ENCODE data around the gene IRF2BP1.
A peak's percentile ranks its signal among the peaks of the same experiment; 100 is the strongest.
"Not testable (repeated sequence)": the region's sequence is repeated elsewhere in the genome, so short reads cannot be mapped to it uniquely, and the experiment has no call there.

IRF2BP1 gene

DNA sequence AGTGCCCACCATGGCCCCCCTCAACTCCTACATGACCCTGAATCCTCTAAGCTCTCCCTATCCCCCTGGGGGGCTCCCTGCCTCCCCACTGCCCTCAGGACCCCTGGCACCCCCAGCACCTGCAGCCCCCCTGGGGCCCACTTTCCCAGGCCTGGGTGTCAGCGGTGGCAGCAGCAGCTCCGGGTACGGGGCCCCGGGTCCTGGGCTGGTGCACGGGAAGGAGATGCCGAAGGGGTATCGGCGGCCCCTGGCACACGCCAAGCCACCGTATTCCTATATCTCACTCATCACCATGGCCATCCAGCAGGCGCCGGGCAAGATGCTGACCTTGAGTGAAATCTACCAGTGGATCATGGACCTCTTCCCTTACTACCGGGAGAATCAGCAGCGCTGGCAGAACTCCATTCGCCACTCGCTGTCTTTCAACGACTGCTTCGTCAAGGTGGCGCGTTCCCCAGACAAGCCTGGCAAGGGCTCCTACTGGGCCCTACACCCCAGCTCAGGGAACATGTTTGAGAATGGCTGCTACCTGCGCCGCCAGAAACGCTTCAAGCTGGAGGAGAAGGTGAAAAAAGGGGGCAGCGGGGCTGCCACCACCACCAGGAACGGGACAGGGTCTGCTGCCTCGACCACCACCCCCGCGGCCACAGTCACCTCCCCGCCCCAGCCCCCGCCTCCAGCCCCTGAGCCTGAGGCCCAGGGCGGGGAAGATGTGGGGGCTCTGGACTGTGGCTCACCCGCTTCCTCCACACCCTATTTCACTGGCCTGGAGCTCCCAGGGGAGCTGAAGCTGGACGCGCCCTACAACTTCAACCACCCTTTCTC, 13.6 kb downstream of the IRF2BP1 start:
- H4K20me1 ChIP-seq: no peaks in the 10 kb centered on the region
- no peak for TF ChIP-seq Cebpa-rat (IDR thresholded peaks at IDR 0.05)
- no peak overlapping the region for H3K4me3 ChIP-seq
- H3K9me3 ChIP-seq (replicated peaks in 1 of 11): no peaks in the 10 kb centered on the region
- H3K27ac ChIP-seq: no peak overlapping the region
- peaks cover 0 to 7% (median 2%) of the 10 kb centered on the region in 11 experiments; a peak in 8 of 22 replicates for H3K27me3 ChIP-seq
- H3K9ac ChIP-seq: no peak overlapping the region
- H3K36me3 ChIP-seq: no peaks in the 10 kb centered on the region
- peak overlapping the region in 3 of 11 experiments; percentile 15 to 21 (median 18); a peak in 1 of 22 replicates for H3K4me2 ChIP-seq
- H3K4me1 ChIP-seq: peaks cover 15 to 31% (median 23%) of the 10 kb centered on the region in 10 experiments

GRCh38 chr19:45870798-45871197, 15.1 kb downstream of the IRF2BP1 start:
- Histone ChIP-seq H3K4me1 (peaks cover 0 to 16% (median 8%) of the 10 kb centered on the region in 10 experiments; a peak in 17 of 20 replicates), H3K27ac (no peak overlapping the region), H3K36me3 (no peaks in the 10 kb centered on the region), H4K20me1 (no peaks in the 10 kb centered on the region), H3K27me3 (peaks cover 7 to 21% (median 15%) of the 10 kb centered on the region in 11 experiments), H3K4me3 (no peak overlapping the region), H3K4me2 (no peak overlapping the region), H3K9me3 (replicated peaks in 1 of 11) (no peaks in the 10 kb centered on the region), H3K9ac (no peak overlapping the region)
- TF ChIP-seq Cebpa-rat (IDR thresholded peaks at IDR 0.05): no peak

DNA sequence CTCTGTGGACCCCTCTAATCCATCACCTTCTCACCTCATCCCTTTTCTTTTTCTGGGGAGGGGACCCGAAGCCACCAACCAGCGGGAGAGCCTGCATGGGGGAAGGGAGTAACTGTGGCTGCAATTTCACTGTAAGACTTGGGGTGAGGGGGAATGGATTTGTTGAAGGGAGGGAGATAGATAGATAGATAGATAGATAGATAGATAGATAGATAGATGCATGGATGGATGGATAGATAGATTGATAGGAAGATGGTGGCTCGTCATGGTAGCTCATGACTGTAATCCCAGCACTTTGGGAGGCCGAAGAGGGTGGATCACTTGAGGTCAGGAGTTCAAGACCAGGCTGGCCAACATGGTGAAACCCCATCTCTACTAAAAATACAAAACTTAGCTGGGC, 18.7 kb downstream of the IRF2BP1 start:
- not testable (repeated sequence) for H3K4me1 ChIP-seq; H4K20me1 ChIP-seq; H3K4me3 ChIP-seq; H3K9ac ChIP-seq; H3K27ac ChIP-seq; H3K4me2 ChIP-seq; H3K9me3 ChIP-seq (replicated peaks in 1 of 11); H3K36me3 ChIP-seq
- H3K27me3 ChIP-seq: peaks cover 31 to 48% (median 42%) of the 10 kb centered on the region in 11 experiments

- Histone ChIP-seq H3K27ac (no peak overlapping the region), H4K20me1 (peaks cover 0 to 7% (median 0%) of the 10 kb centered on the region in 11 experiments; a peak in 7 of 22 replicates), H3K36me3 (peaks cover 0 to 3% (median 0%) of the 10 kb centered on the region in 11 experiments; a peak in 3 of 22 replicates), H3K9ac (no peak overlapping the region), H3K4me1 (peaks cover 11 to 14% (median 12%) of the 10 kb centered on the region in 10 experiments), H3K4me3 (no peak overlapping the region), H3K4me2 (no peak overlapping the region), H3K27me3 (peaks cover 31 to 48% (median 42%) of the 10 kb centered on the region in 11 experiments), H3K9me3 (replicated peaks in 1 of 11) (no peaks in the 10 kb centered on the region)
- no peak for TF ChIP-seq Cebpa-rat (IDR thresholded peaks at IDR 0.05)
Observed at GRCh38 chr19:45866400-45867176, 19.4 kb downstream of the IRF2BP1 start.

DNA sequence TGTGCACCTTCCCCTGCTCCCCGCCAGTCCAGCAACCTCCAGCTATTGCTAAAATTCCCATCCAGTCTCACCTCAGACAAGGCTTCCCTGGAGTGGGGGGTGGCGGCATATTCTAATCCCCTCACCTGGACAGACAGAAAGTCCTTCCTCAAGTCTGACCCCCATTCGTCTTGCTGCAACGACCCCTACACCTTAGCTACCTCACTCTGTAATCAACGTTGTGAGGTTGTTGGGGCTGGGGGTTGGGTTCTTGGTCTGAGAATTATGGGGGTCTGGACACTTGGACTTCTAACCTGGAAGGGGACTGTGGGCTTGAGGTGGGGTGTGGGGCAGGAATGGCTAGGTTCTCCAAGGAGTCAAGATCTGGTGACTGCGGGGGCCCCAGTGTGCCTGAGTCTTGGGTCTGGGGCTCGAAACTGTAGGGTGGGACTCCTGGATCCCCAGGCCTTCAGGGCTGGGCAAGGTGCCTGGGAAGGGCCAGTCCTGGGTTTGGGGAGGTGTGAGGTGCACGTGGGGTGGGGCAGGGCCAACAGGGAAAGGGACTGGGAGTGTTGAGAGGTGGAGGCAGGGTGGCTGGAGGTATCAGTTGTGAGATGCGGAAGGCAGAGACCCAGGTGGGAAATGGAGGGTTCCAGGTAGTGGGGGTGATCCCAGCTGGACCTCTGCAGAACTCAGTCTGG, 20.5 kb downstream of the IRF2BP1 start:
- Histone ChIP-seq H3K27me3 (peaks cover 31 to 48% (median 42%) of the 10 kb centered on the region in 11 experiments), H3K9me3 (replicated peaks in 1 of 11) (no peaks in the 10 kb centered on the region), H3K4me1 (peaks cover 21 to 26% (median 24%) of the 10 kb centered on the region in 10 experiments), H4K20me1 (peaks cover 0 to 15% (median 8%) of the 10 kb centered on the region in 11 experiments; a peak in 14 of 22 replicates), H3K36me3 (peaks cover 5 to 15% (median 8%) of the 10 kb centered on the region in 11 experiments; a peak in 17 of 22 replicates), H3K9ac (no peak overlapping the region), H3K4me2 (no peak overlapping the region), H3K27ac (no peak overlapping the region), H3K4me3 (no peak overlapping the region)
- TF ChIP-seq Cebpa-rat (IDR thresholded peaks at IDR 0.05): no peak

GRCh38 chr19:45864629-45865082, 21.3 kb downstream of the IRF2BP1 start:
- Histone ChIP-seq H3K4me1 (peaks cover 21 to 26% (median 24%) of the 10 kb centered on the region in 10 experiments), H3K36me3 (peaks cover 12 to 23% (median 15%) of the 10 kb centered on the region in 11 experiments), H4K20me1 (peaks cover 4 to 22% (median 13%) of the 10 kb centered on the region in 11 experiments; a peak in 15 of 22 replicates), H3K4me3 (no peak overlapping the region; a peak in 2 of 20 replicates), H3K9me3 (replicated peaks in 1 of 11) (no peaks in the 10 kb centered on the region), H3K27ac (no peak overlapping the region), H3K9ac (no peak overlapping the region), H3K4me2 (peak overlapping the region in 4 of 11 experiments; percentile 78 to 93 (median 86); a peak in 5 of 22 replicates), H3K27me3 (peaks cover 31 to 48% (median 42%) of the 10 kb centered on the region in 11 experiments)
- no peak for TF ChIP-seq Cebpa-rat (IDR thresholded peaks at IDR 0.05)

GRCh38 chr19:45863840-45864628, 21.9 kb downstream of the IRF2BP1 start, which contains the start of gene FOXA3:
TSS of gene FOXA3 (plus strand) at chr19:45864326. CDS start at chr19:45864457, 131 bp downstream.
- H3K4me1 ChIP-seq: peaks cover 21 to 26% (median 24%) of the 10 kb centered on the region in 10 experiments
- peaks cover 31 to 48% (median 42%) of the 10 kb centered on the region in 11 experiments for H3K27me3 ChIP-seq
- no peak for TF ChIP-seq Cebpa-rat (IDR thresholded peaks at IDR 0.05)
- H3K9me3 ChIP-seq (replicated peaks in 1 of 11): no peaks in the 10 kb centered on the region
- H3K36me3 ChIP-seq: peaks cover 18 to 29% (median 21%) of the 10 kb centered on the region in 11 experiments
- H3K4me3 ChIP-seq: peak within 1 kb of the TSS; percentile 53 to 98 (median 80)
- H3K4me2 ChIP-seq: peak within 1 kb of the TSS; percentile 78 to 96 (median 86)
- peaks cover 4 to 28% (median 19%) of the 10 kb centered on the region in 11 experiments; a peak in 16 of 22 replicates for H4K20me1 ChIP-seq
- H3K9ac ChIP-seq: peak within 1 kb of the TSS in 9 of 11 experiments; percentile 51 to 99 (median 95); a peak in 16 of 22 replicates
- H3K27ac ChIP-seq: peak within 1 kb of the TSS in 4 of 11 experiments; percentile 93 to 99 (median 94); a peak in 5 of 22 replicates
